ENCODE data around the gene ETV6. TPM values are rescaled to one million over a fixed set of nuclear protein-coding genes. Genes with fewer than 3 reads are reported as not detected.

The ETV6 gene
- total RNA-seq, 3 donors from 2014 or later: 46.7 to 58.0 (median 57.5) TPM

- DNase-seq (no peak), ATAC-seq (no peak)
- Mint-ChIP-seq H3K27me3 (ENCODE audit: low read depth) (no peaks in the 10 kb centered on the region), H3K9me3 (no peaks in the 10 kb centered on the region), H3K4me1 (ENCODE audit: low read depth) (peaks cover 46% of the 10 kb centered on the region), H3K4me3 (no peak overlapping the region), H3K36me3 (ENCODE audit: insufficient read depth) (peaks cover 21% of the 10 kb centered on the region)
Measured at GRCh38 chr12:11686120-11686519, 36.6 kb downstream of the ETV6 start.

- peaks cover 48% of the 10 kb centered on the region for H3K4me1 Mint-ChIP-seq (ENCODE audit: low read depth)
- H3K36me3 Mint-ChIP-seq (ENCODE audit: insufficient read depth): peaks cover 16% of the 10 kb centered on the region
- DNase-seq: no peak
- no peak overlapping the region for H3K4me3 Mint-ChIP-seq
- no peaks in the 10 kb centered on the region for H3K27me3 Mint-ChIP-seq (ENCODE audit: low read depth)
- no peaks in the 10 kb centered on the region for H3K9me3 Mint-ChIP-seq
- ATAC-seq: no peak
Measured at GRCh38 chr12:11687528-11687927, 38.1 kb downstream of the ETV6 start.

GRCh38 chr12:11688379-11688778 is 38.9 kb downstream of the ETV6 start:
- Mint-ChIP-seq H3K4me3 (no peak overlapping the region), H3K4me1 (ENCODE audit: low read depth) (peaks cover 47% of the 10 kb centered on the region), H3K9me3 (no peaks in the 10 kb centered on the region), H3K27me3 (ENCODE audit: low read depth) (no peaks in the 10 kb centered on the region), H3K36me3 (ENCODE audit: insufficient read depth) (peaks cover 15% of the 10 kb centered on the region)
- DNase-seq (no peak), ATAC-seq (no peak)

GRCh38 chr12:11688831-11689230 is 39.4 kb downstream of the ETV6 start:
- no peak for ATAC-seq
- Mint-ChIP-seq H3K27me3 (ENCODE audit: low read depth) (no peaks in the 10 kb centered on the region), H3K9me3 (no peaks in the 10 kb centered on the region), H3K4me1 (ENCODE audit: low read depth) (peaks cover 46% of the 10 kb centered on the region), H3K4me3 (no peak overlapping the region), H3K36me3 (ENCODE audit: insufficient read depth) (peaks cover 11% of the 10 kb centered on the region)
- DNase-seq: no peak

- H3K4me3 Mint-ChIP-seq: no peak overlapping the region
Measured at GRCh38 chr12:11689591-11690186, 40.2 kb downstream of the ETV6 start.

GRCh38 chr12:11693067-11693466 is 43.6 kb downstream of the ETV6 start:
- H3K36me3 Mint-ChIP-seq (ENCODE audit: insufficient read depth): peaks cover 21% of the 10 kb centered on the region
- no peaks in the 10 kb centered on the region for H3K27me3 Mint-ChIP-seq (ENCODE audit: low read depth)
- H3K4me3 Mint-ChIP-seq: no peak overlapping the region
- no peak for ATAC-seq
- no peak for DNase-seq
- peaks cover 41% of the 10 kb centered on the region for H3K4me1 Mint-ChIP-seq (ENCODE audit: low read depth)
- H3K9me3 Mint-ChIP-seq: no peaks in the 10 kb centered on the region

More at GRCh38 chr12:11689591-11690186, 40.2 kb downstream of the ETV6 start:
- DNase-seq (no peak), ATAC-seq (no peak)
- Mint-ChIP-seq H3K4me1 (ENCODE audit: low read depth) (peaks cover 41% of the 10 kb centered on the region), H3K9me3 (no peaks in the 10 kb centered on the region), H3K36me3 (ENCODE audit: insufficient read depth) (peaks cover 13% of the 10 kb centered on the region), H3K27me3 (ENCODE audit: low read depth) (no peaks in the 10 kb centered on the region)

- ATAC-seq: no peak
- no peak for DNase-seq
- Mint-ChIP-seq H3K4me1 (ENCODE audit: low read depth) (peaks cover 45% of the 10 kb centered on the region), H3K27me3 (ENCODE audit: low read depth) (no peaks in the 10 kb centered on the region), H3K4me3 (no peak overlapping the region), H3K9me3 (no peaks in the 10 kb centered on the region), H3K36me3 (ENCODE audit: insufficient read depth) (peaks cover 21% of the 10 kb centered on the region)
Measured at GRCh38 chr12:11693601-11694000, 44.1 kb downstream of the ETV6 start.

- Mint-ChIP-seq H3K4me1 (ENCODE audit: low read depth) (peaks cover 47% of the 10 kb centered on the region), H3K27me3 (ENCODE audit: low read depth) (no peaks in the 10 kb centered on the region), H3K9me3 (no peaks in the 10 kb centered on the region), H3K4me3 (no peak overlapping the region), H3K36me3 (ENCODE audit: insufficient read depth) (peaks cover 19% of the 10 kb centered on the region)
- ATAC-seq (no peak), DNase-seq (no peak)
Measured at GRCh38 chr12:11694528-11694927, 45.1 kb downstream of the ETV6 start.

GRCh38 chr12:11695321-11695720 is 45.8 kb downstream of the ETV6 start:
- Mint-ChIP-seq H3K4me1 (ENCODE audit: low read depth) (peaks cover 41% of the 10 kb centered on the region), H3K36me3 (ENCODE audit: insufficient read depth) (peaks cover 16% of the 10 kb centered on the region), H3K4me3 (no peak overlapping the region), H3K27me3 (ENCODE audit: low read depth) (no peaks in the 10 kb centered on the region), H3K9me3 (no peaks in the 10 kb centered on the region)
- no peak for ATAC-seq
- no peak for DNase-seq

- ATAC-seq (no peak), DNase-seq (no peak)
- H3K9me3 Mint-ChIP-seq: no peaks in the 10 kb centered on the region
- no peaks in the 10 kb centered on the region for H3K27me3 Mint-ChIP-seq (ENCODE audit: low read depth)
- H3K4me1 Mint-ChIP-seq (ENCODE audit: low read depth): peaks cover 38% of the 10 kb centered on the region
- H3K4me3 Mint-ChIP-seq: no peak overlapping the region
- peaks cover 14% of the 10 kb centered on the region for H3K36me3 Mint-ChIP-seq (ENCODE audit: insufficient read depth)
Measured at GRCh38 chr12:11696084-11696483, 46.6 kb downstream of the ETV6 start.

GRCh38 chr12:11697131-11697530 is 47.7 kb downstream of the ETV6 start:
- Mint-ChIP-seq H3K4me3 (no peak overlapping the region), H3K4me1 (ENCODE audit: low read depth) (peaks cover 42% of the 10 kb centered on the region), H3K9me3 (no peaks in the 10 kb centered on the region), H3K36me3 (ENCODE audit: insufficient read depth) (peaks cover 15% of the 10 kb centered on the region), H3K27me3 (ENCODE audit: low read depth) (no peaks in the 10 kb centered on the region)
- DNase-seq: no peak
- no peak for ATAC-seq

GRCh38 chr12:11697670-11698387 is 48.4 kb downstream of the ETV6 start:
- Mint-ChIP-seq H3K4me3 (no peak overlapping the region), H3K27me3 (ENCODE audit: low read depth) (no peaks in the 10 kb centered on the region), H3K4me1 (ENCODE audit: low read depth) (peaks cover 44% of the 10 kb centered on the region), H3K9me3 (no peaks in the 10 kb centered on the region), H3K36me3 (ENCODE audit: insufficient read depth) (peaks cover 15% of the 10 kb centered on the region)
- DNase-seq (no peak), ATAC-seq (no peak)

GRCh38 chr12:11698729-11699128 is 49.3 kb downstream of the ETV6 start:
- Mint-ChIP-seq H3K4me1 (ENCODE audit: low read depth) (peaks cover 44% of the 10 kb centered on the region), H3K27me3 (ENCODE audit: low read depth) (no peaks in the 10 kb centered on the region), H3K4me3 (no peak overlapping the region), H3K9me3 (no peaks in the 10 kb centered on the region), H3K36me3 (ENCODE audit: insufficient read depth) (peaks cover 15% of the 10 kb centered on the region)
- ATAC-seq: no peak
- DNase-seq: no peak

GRCh38 chr12:11701433-11701832 is 52.0 kb downstream of the ETV6 start:
- Mint-ChIP-seq H3K27me3 (ENCODE audit: low read depth) (no peaks in the 10 kb centered on the region), H3K4me3 (no peak overlapping the region), H3K36me3 (ENCODE audit: insufficient read depth) (peaks cover 10% of the 10 kb centered on the region), H3K4me1 (ENCODE audit: low read depth) (peaks cover 46% of the 10 kb centered on the region), H3K9me3 (no peaks in the 10 kb centered on the region)
- ATAC-seq (no peak), DNase-seq (no peak)

- ATAC-seq (peak; percentile 86 to 89), DNase-seq (no peak)
- Mint-ChIP-seq H3K4me3 (no peak overlapping the region), H3K27me3 (ENCODE audit: low read depth) (no peaks in the 10 kb centered on the region), H3K36me3 (ENCODE audit: insufficient read depth) (peaks cover 10% of the 10 kb centered on the region), H3K4me1 (ENCODE audit: low read depth) (peaks cover 47% of the 10 kb centered on the region), H3K9me3 (no peaks in the 10 kb centered on the region)
Measured at GRCh38 chr12:11702959-11703358, 53.5 kb downstream of the ETV6 start.
